WTC11 (cell line): ENCODE results near the gene TEAD1.

Experiments
- NFE2L1 ChIP-seq: sonication (generic); formaldehyde crosslinking; IDR thresholded peaks from 2 replicates; pipeline ENCODE4 v1.8.1; 2023; ENCODE audit warnings: missing genetic modification reagents
- SOX15 ChIP-seq: fragments of 250-450 bp; sonication (Bioruptor Pico); IDR thresholded peaks from 2 replicates; pipeline ENCODE4 v1.9.0; 2021; ENCODE audit warnings: mild to moderate bottlenecking
- ZBTB43 ChIP-seq: sonication (generic); formaldehyde crosslinking; IDR thresholded peaks from 2 replicates; pipeline ENCODE4 v1.8.1; 2023; ENCODE audit warnings: mild to moderate bottlenecking, missing genetic modification reagents
- TF ChIP-seq, protein P1 (sequence below): fragments of 200-600 bp; IDR thresholded peaks from 2 replicates; pipeline ENCODE4 v1.8.0; 2022; ENCODE audit warnings: antibody characterized with exemption
- TF ChIP-seq, protein P2 (sequence below): sonication (generic); formaldehyde crosslinking; IDR thresholded peaks from 2 replicates; pipeline ENCODE4 v1.8.0; 2022; ENCODE audit warnings: mild to moderate bottlenecking, missing genetic modification reagents
- TF ChIP-seq, protein P3 (sequence below): sonication (generic); formaldehyde crosslinking; IDR thresholded peaks from 2 replicates; pipeline ENCODE4 v1.8.1; 2023; ENCODE audit warnings: mild to moderate bottlenecking, moderate library complexity, missing genetic modification reagents
- TF ChIP-seq, protein P4 (sequence below): sonication (generic); formaldehyde crosslinking; IDR thresholded peaks from 2 replicates; pipeline ENCODE4 v1.8.1; 2022; ENCODE audit warnings: low read depth, mild to moderate bottlenecking, moderate library complexity, missing genetic modification reagents, borderline replicate concordance

GRCh38 chr11:12624595-12624994 is 49.6 kb upstream of the TEAD1 start:
- TF ChIP-seq, protein P1, sequence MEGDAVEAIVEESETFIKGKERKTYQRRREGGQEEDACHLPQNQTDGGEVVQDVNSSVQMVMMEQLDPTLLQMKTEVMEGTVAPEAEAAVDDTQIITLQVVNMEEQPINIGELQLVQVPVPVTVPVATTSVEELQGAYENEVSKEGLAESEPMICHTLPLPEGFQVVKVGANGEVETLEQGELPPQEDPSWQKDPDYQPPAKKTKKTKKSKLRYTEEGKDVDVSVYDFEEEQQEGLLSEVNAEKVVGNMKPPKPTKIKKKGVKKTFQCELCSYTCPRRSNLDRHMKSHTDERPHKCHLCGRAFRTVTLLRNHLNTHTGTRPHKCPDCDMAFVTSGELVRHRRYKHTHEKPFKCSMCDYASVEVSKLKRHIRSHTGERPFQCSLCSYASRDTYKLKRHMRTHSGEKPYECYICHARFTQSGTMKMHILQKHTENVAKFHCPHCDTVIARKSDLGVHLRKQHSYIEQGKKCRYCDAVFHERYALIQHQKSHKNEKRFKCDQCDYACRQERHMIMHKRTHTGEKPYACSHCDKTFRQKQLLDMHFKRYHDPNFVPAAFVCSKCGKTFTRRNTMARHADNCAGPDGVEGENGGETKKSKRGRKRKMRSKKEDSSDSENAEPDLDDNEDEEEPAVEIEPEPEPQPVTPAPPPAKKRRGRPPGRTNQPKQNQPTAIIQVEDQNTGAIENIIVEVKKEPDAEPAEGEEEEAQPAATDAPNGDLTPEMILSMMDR: no peak
- TF ChIP-seq SOX15 (CRISPR knock-in tag) (no peak), ZBTB43 (CRISPR knock-in tag) (no peak), NFE2L1 (no peak)
- TF ChIP-seq, protein P2, sequence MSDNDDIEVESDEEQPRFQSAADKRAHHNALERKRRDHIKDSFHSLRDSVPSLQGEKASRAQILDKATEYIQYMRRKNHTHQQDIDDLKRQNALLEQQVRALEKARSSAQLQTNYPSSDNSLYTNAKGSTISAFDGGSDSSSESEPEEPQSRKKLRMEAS (CRISPR knock-in tag): no peak
- TF ChIP-seq, protein P3, sequence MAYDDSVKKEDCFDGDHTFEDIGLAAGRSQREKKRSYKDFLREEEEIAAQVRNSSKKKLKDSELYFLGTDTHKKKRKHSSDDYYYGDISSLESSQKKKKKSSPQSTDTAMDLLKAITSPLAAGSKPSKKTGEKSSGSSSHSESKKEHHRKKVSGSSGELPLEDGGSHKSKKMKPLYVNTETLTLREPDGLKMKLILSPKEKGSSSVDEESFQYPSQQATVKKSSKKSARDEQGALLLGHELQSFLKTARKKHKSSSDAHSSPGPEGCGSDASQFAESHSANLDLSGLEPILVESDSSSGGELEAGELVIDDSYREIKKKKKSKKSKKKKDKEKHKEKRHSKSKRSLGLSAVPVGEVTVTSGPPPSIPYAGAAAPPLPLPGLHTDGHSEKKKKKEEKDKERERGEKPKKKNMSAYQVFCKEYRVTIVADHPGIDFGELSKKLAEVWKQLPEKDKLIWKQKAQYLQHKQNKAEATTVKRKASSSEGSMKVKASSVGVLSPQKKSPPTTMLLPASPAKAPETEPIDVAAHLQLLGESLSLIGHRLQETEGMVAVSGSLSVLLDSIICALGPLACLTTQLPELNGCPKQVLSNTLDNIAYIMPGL (CRISPR knock-in tag): no peak
- TF ChIP-seq, protein P4, sequence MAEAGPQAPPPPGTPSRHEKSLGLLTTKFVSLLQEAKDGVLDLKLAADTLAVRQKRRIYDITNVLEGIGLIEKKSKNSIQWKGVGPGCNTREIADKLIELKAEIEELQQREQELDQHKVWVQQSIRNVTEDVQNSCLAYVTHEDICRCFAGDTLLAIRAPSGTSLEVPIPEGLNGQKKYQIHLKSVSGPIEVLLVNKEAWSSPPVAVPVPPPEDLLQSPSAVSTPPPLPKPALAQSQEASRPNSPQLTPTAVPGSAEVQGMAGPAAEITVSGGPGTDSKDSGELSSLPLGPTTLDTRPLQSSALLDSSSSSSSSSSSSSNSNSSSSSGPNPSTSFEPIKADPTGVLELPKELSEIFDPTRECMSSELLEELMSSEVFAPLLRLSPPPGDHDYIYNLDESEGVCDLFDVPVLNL: no peak
